Aorta (tissue), 5 donors: ENCODE results near the gene PTTG2. TPM values are rescaled to one million over a fixed set of nuclear protein-coding genes. Genes with fewer than 3 reads are reported as not detected.
"Not testable (repeated sequence)": the region's sequence is repeated elsewhere in the genome, so short reads cannot be mapped to it uniquely, and the experiment has no call there.

ENCODE experiments used
- ATAC-seq: fragments of 200-7000 bp; cut with Tn5 transposase; one replicate; pipeline ENCODE4 v1.9.1; 2022; ENCODE audit warnings: moderate library complexity; ENCODE audit not compliant: low FRiP score
- DNase-seq, 2 donors: peaks; one replicate each; pipeline ENCODE4 v3.0.0-alpha.2; 2020
- H3K27ac ChIP-seq, 2 donors: one replicate each; pipeline ENCODE4 v1.5.1; 2013; ENCODE audit warnings: low read length in 2 of 2, mild to moderate bottlenecking in 2 of 2, moderate library complexity in 2 of 2, control low read depth in 1 of 2, inconsistent platforms in 1 of 2, low read depth in 1 of 2
- H3K27me3 ChIP-seq, 2 donors: one replicate each; pipeline ENCODE4 v1.6.1; 2013; ENCODE audit warnings: control low read depth in 1 of 2, low read length in 1 of 2, mild to moderate bottlenecking in 1 of 2, moderate library complexity in 1 of 2; ENCODE audit not compliant: insufficient read depth in 2 of 2, control insufficient read depth in 1 of 2
- H3K36me3 ChIP-seq, 2 donors: one replicate each; pipeline ENCODE4 v1.6.1; 2013; ENCODE audit warnings: control low read depth in 1 of 2, low read length in 1 of 2, mild to moderate bottlenecking in 1 of 2; ENCODE audit not compliant: insufficient read depth in 2 of 2, control insufficient read depth in 1 of 2
- H3K4me1 ChIP-seq, 2 donors: one replicate each; pipeline ENCODE4 v1.6.1; 2013; ENCODE audit warnings: low read length in 2 of 2, control low read depth in 1 of 2, mild to moderate bottlenecking in 1 of 2, moderate library complexity in 1 of 2; ENCODE audit not compliant: insufficient read depth in 2 of 2, control insufficient read depth in 1 of 2
- H3K4me3 ChIP-seq, 2 donors: one replicate each; pipeline ENCODE4 v1.5.1; 2013; ENCODE audit warnings: low read length in 2 of 2, control low read depth in 1 of 2, mild to moderate bottlenecking in 1 of 2
- H3K9me3 ChIP-seq: one replicate; pipeline ENCODE4 v1.6.1; 2013; ENCODE audit warnings: mild to moderate bottlenecking, low read length; ENCODE audit not compliant: control insufficient read depth
- WGBS, 2 donors: extraction: QIAGEN DNeasy Blood & Tissue Kit; methylation state at CpG; one replicate each; pipeline ENCODE4 v1.1.7; 2013; 5-methylcytosine and 5-hydroxymethylcytosine counted together
- intact Hi-C, 2 donors: fragments of 100-400 bp; cut with DNase I; formaldehyde crosslinking; loops; one replicate each; pipeline versions ENCODE4 v1.14.2 to v1.15.0; 2022
- long read RNA-seq, 2 donors: library from polyadenylated mRNA; unstranded; transcript quantifications; one replicate each; pipeline ENCODE4 v2.0.0, GENCODE V29; 2020 to 2021
- polyA plus RNA-seq, 2 donors: library from polyadenylated mRNA; stranded (reverse); fragments of 200-250 nt; gene quantifications; one replicate each; pipeline ENCODE4 v1.2.3, GENCODE V29; 2013
- total RNA-seq, 2 donors: library from RNA; stranded (reverse); fragmentation: NEBNext Ultra II Directional; extraction: Animal tissue kit (Norgen Biotek cat#: 25700); gene quantifications; one replicate each; pipeline ENCODE4 v1.2.1, GENCODE V29; 2021
- donor health status: healthy with polysubstance abuse.
- donor health status: Bipolar disorder and iron deficiency.
- donor health status: DM: no; HTN: no; CAD: no.
- donor health status: DM: no; HTN: no; CAD: no.
- donor health status: DM: yes; HTN: yes; CAD: no.

PTTG2 gene
- total RNA-seq (1 to 10 TPM; 4.1 to 5.9 TPM), polyA plus RNA-seq (under 1 TPM in 1 of 2 donors, not detected in 1; 0.79 TPM)
- long read RNA-seq, donor 1, result 0 reads
- long read RNA-seq, donor 2, result 0 reads

DNA sequence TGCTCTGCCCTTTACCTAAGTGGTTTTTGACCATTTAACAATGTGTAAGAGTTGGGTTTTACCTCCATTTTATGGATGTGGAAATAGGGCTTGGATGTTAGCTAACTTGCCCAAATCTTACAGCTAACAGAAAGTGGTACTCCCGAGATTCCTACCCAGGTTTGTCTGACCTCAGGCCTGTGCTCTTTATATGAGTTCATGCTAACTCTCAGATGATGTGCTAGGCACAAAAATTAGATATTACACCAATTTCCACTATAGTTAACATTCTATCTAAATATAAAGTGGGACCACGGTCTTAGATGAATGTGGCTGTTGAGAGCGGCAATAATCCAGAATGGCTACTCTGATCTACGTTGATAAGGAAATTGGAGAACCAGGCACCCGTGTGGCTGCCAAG is at the start of gene PTTG2:
TSS of gene PTTG2 (plus strand) at position 301 of the 400 bp plus-strand sequence. CDS start at position 338, 37 bp downstream.
- H3K36me3 ChIP-seq, result no peaks in the 10 kb centered on the region
- no peak within 1 kb of the TSS for H3K4me3 ChIP-seq
- H3K27ac ChIP-seq, result no peak within 1 kb of the TSS
- intact Hi-C loops, result no loop called here
- WGBS, 2 donors, result 91 to 95% methylated on average over 5 of the region's 5 CpGs
- H3K9me3 ChIP-seq, result no peaks in the 10 kb centered on the region
- H3K27me3 ChIP-seq, result no peaks in the 10 kb centered on the region
- no peaks in the 10 kb centered on the region for H3K4me1 ChIP-seq
- DNase-seq (no peak), ATAC-seq (no peak)

DNA sequence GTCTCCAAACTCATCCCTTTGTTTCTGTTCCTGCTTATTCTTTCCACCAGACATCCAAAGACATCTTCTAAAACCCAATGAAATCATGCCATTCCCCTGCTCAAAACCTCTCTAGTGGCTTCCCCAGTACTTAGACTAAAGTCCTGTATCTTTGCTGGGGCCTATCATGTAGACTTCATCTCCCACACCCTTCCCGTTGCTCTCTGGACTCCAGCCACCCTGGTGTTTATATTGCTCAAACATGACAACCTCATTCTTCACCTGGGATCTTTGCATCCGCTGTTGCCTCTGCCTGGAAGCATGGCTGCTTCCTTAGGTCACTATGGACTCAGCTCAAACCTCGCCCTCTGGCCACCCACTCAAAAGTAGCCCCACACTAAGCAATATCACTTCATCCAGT is 45.7 kb upstream of the PTTG2 start:
- no peak for ATAC-seq
- 87 to 92% methylated on average over 3 of the region's 3 CpGs for WGBS, 2 donors
- H3K27ac ChIP-seq, result no peak overlapping the region

DNA sequence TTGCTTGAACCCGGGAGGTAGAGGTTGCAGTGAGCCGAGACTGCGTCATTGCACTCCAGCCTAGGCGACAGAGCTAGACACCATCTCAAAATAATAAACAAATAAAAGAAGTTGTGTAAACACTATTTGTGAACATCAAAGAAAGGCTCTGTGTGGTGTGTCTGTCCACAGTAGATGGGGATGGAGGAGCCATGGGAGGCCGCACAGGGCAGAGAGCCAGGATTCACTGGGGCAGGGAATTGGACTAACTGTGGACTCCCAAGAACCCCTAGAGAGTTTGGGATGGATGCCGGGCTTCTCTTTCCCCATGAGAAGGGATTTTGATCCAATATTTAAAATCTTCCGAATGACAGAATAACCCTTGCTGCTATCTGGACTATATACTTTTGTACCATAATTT is 42.8 kb upstream of the PTTG2 start:
- Histone ChIP-seq H3K27ac (no peak overlapping the region), H3K4me3 (no peak overlapping the region), H3K27me3 (no peaks in the 10 kb centered on the region), H3K4me1 (peaks cover 3 to 6% of the 10 kb centered on the region in 2 donors), H3K36me3 (no peaks in the 10 kb centered on the region), H3K9me3 (no peaks in the 10 kb centered on the region)
- WGBS, 2 donors, result 94% methylated on average over 7 of the region's 7 CpGs
- ATAC-seq (no peak), DNase-seq (no peak)
- intact Hi-C loops, result no loop called here

More for the DNA sequence above, 45.7 kb upstream of the PTTG2 start:
- no peak overlapping the region for H3K4me3 ChIP-seq
- H3K4me1 ChIP-seq, result peaks cover 5 to 9% of the 10 kb centered on the region in 2 donors
- intact Hi-C loops, result no loop called here
- no peaks in the 10 kb centered on the region for H3K9me3 ChIP-seq
- H3K36me3 ChIP-seq, result no peaks in the 10 kb centered on the region
- DNase-seq, result no peak
- no peaks in the 10 kb centered on the region for H3K27me3 ChIP-seq

DNA sequence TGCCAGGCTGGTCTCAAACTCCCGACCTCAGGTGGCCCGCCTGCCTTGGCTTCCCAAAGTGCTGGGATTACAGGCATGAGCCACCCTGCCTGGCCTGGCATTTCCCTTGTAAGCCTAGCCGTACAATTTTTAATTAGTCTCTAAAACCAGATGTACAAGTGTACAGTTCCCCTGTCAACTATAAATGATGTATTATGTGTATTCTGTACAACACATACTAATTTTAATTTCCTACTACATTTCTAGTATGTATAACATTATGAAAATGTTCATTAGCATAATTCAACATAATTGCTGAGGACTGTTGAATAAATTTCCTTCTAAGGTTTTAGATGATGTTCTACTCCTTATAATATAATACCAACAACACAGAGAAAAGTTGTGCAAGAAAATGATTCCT is 41.5 kb upstream of the PTTG2 start:
- ATAC-seq, result no peak
- DNase-seq, result no peak
- intact Hi-C loops, result no loop called here
- Histone ChIP-seq H3K27ac (no peak overlapping the region), H3K36me3 (no peaks in the 10 kb centered on the region), H3K4me3 (no peak overlapping the region), H3K4me1 (peaks cover 3 to 7% of the 10 kb centered on the region in 2 donors), H3K9me3 (no peaks in the 10 kb centered on the region), H3K27me3 (no peaks in the 10 kb centered on the region)
- WGBS, 2 donors, result 83 to 84% methylated on average over 3 of the region's 3 CpGs

DNA sequence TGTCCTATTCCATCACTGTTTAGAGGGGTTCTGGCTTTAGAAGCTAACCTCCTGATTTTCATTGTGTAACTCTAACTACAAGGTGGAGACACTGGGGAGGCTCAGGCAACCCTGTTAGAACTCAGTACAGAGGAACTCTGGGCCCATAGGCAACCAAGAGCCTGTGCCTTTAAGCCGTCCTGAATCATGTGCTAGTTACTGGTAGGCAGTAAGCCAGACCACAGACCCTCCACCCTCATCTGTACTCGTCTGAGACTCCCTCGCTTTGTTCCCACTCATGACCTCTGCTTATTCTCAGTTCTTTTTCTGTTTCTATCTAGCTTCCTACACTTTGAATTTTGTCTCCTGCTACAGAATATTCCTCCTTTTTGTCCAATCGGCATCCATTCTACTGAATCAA is 37.9 kb upstream of the PTTG2 start:
- Histone ChIP-seq H3K36me3 (peaks cover 0 to 1% of the 10 kb centered on the region in 2 donors), H3K4me3 (no peak overlapping the region), H3K27me3 (no peaks in the 10 kb centered on the region), H3K27ac (no peak overlapping the region), H3K4me1 (peaks cover 0 to 4% of the 10 kb centered on the region in 2 donors), H3K9me3 (no peaks in the 10 kb centered on the region)
- WGBS, 2 donors, result 63 to 67% methylated on average over 4 of the region's 4 CpGs
- intact Hi-C loops, result no loop called here
- peak; percentile 19 for ATAC-seq
- no peak for DNase-seq

DNA sequence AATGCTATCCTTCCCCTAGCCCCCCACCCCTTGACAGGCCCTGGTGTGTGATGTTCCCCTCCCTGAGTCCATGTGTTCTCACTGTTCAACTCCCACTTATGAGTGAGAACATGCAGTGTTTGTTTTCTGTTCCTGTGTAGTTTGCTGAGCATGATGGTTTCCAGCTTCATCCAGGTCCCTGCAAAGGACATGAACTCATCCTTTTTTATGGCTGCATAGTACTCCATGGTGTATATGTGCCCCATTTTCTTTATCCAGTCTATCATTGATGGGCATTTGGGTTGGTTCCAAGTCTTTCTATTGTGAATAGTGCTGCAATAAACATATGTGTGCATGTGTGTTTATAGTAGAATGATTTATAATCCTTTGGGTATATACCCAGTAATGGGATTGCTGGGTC is 37.1 kb upstream of the PTTG2 start:
- H3K9me3 ChIP-seq, H3K4me1 ChIP-seq, H3K27me3 ChIP-seq, intact Hi-C loops, DNase-seq, ATAC-seq, H3K27ac ChIP-seq, H3K4me3 ChIP-seq, H3K36me3 ChIP-seq: not testable (repeated sequence)

DNA sequence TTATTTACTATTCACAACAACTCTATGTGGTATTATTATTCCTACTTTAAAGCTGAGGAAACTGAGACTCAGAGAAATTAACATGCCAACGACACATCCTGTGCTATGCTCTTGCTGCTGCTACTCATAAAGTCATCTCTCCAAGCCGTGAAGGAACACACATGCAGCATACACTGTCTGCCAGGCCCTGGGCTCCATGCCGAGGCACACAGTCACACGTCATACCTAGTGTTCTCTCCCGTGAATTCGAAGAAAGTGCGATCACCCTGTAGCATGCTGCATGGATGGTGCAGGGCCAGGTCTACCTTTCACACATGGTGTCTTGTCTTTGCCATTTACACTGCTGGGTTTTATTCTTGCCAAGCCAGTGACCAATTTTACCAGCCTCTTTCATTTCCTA is 35.3 kb upstream of the PTTG2 start:
- no peaks in the 10 kb centered on the region for H3K9me3 ChIP-seq
- H3K27me3 ChIP-seq, result no peaks in the 10 kb centered on the region
- WGBS, 2 donors, result 78 to 82% methylated on average over 7 of the region's 7 CpGs
- no peak overlapping the region for H3K4me3 ChIP-seq
- peaks cover 4% of the 10 kb centered on the region in 2 donors for H3K4me1 ChIP-seq
- ATAC-seq (no peak), DNase-seq (no peak)
- H3K27ac ChIP-seq, result no peak overlapping the region
- H3K36me3 ChIP-seq, result peaks cover 0 to 1% of the 10 kb centered on the region in 2 donors
- intact Hi-C loops, result no loop called here

DNA sequence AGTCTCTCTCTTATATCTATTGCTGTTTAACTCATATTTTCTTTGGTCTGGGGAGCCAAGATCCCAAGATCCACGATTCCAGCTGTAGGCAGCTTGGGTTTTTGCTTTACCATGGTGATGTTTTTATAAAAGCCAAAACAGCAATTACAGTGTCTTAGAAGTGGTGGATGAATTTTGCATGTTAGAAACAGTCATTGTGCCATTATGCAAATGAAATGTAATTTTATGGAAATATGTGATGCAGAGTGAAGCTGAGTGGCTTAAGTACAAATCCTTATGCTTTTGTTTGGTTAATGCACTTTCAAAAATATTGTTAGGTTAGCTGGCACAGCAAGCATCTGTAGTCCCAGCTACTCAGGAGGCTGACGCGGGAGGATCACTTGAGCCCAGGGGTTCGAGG is 32.8 kb upstream of the PTTG2 start:
- Histone ChIP-seq H3K4me1 (peaks cover under 1 to 4% of the 10 kb centered on the region in 2 donors), H3K27ac (no peak overlapping the region), H3K9me3 (no peaks in the 10 kb centered on the region), H3K4me3 (no peak overlapping the region), H3K27me3 (no peaks in the 10 kb centered on the region), H3K36me3 (peaks cover 0 to 1% of the 10 kb centered on the region in 2 donors)
- ATAC-seq (no peak), DNase-seq (no peak)
- intact Hi-C loops, result no loop called here
- 71 to 74% methylated on average over 4 of the region's 4 CpGs for WGBS, 2 donors

DNA sequence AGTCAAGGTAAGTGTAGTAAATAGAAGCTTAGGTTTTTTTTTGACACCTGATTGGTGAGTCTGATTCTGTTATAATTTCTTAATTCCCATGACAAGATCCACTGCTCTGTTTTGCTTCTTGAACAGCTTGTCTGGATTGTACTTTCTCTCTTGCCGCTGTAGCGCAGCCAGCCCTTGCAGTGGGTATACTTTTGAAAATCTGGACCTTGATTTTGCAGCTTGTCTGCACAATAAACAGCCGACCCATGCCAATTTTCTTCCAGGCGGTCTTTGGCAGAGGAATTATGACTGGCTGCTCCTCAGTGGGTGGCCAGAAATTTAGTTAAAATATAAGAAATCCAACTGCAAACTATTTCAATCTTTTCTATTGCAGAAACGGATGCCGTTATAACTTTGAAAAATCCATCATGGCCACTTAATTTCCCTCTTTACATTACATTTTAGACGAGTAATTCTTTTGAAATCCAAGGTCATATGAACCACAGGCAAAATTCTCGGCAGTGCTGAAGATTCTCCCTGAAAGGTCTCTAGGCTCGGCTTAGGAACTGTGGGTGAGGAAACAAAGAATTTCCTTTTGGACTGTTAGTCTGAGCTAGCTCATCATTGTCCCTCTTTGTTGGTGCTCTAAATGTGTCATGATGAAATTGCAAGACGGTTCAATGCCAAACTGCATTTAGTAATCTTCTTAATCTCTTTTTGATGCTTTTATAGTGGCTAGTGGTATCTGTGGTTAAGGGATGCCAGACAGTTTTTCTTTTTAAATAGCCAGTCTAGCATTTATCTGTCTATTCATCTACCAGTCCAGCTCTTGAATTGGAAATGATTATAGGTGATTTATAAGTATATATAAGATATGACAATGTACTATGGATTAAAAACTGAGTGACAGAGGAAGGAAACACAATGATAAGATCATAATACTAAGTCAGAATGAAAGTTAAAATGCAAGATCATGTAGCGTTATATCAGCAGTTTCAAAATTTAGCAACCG is 31.5 kb upstream of the PTTG2 start:
- Histone ChIP-seq H3K27ac (no peak overlapping the region), H3K4me1 (peaks cover 0 to 4% of the 10 kb centered on the region in 2 donors), H3K4me3 (no peak overlapping the region), H3K36me3 (peaks cover 0 to 1% of the 10 kb centered on the region in 2 donors), H3K27me3 (no peaks in the 10 kb centered on the region), H3K9me3 (no peaks in the 10 kb centered on the region)
- WGBS, 2 donors, result 34 to 39% methylated on average over 12 of the region's 12 CpGs
- intact Hi-C loops, result no loop called here
- ATAC-seq (no peak), DNase-seq (no peak)
